HG03442 (cell line): Measurements from ENCODE around the gene MND1.

Experiments
- ATAC-seq: cut with Tn5 transposase; IDR thresholded peaks from one replicate; pipeline ENCODE4 v1.9.1; 2021; ENCODE audit warnings: mild to moderate bottlenecking, moderate library complexity; ENCODE audit not compliant: unreplicated experiment

MND1 gene

GRCh38 chr4:153345012-153345981, 809 bp downstream of the MND1 start:
- peak; percentile 46 for ATAC-seq

- no peak for ATAC-seq
Observed at GRCh38 chr4:153346031-153346430, 1.5 kb downstream of the MND1 start.

GRCh38 chr4:153346563-153346962, 2.1 kb downstream of the MND1 start:
- no peak for ATAC-seq

GRCh38 chr4:153347117-153347516, 2.6 kb downstream of the MND1 start:
- ATAC-seq, result no peak

- ATAC-seq, result no peak
Observed at GRCh38 chr4:153348006-153348405, 3.5 kb downstream of the MND1 start.

GRCh38 chr4:153349206-153349805, 4.8 kb downstream of the MND1 start:
- ATAC-seq, result no peak

- ATAC-seq, result no peak
Observed at GRCh38 chr4:153362184-153362583, 17.7 kb downstream of the MND1 start.

GRCh38 chr4:153364061-153364460, 19.6 kb downstream of the MND1 start:
- no peak for ATAC-seq

- no peak for ATAC-seq
Observed at GRCh38 chr4:153365003-153365402, 20.5 kb downstream of the MND1 start.

GRCh38 chr4:153366486-153366885, 22.0 kb downstream of the MND1 start:
- no peak for ATAC-seq

- no peak for ATAC-seq
Observed at GRCh38 chr4:153367092-153367491, 22.6 kb downstream of the MND1 start.

GRCh38 chr4:153369021-153369420, 24.5 kb downstream of the MND1 start:
- no peak for ATAC-seq

GRCh38 chr4:153371701-153372234, 27.3 kb downstream of the MND1 start:
- no peak for ATAC-seq

- no peak for ATAC-seq
Observed at GRCh38 chr4:153372967-153373562, 28.6 kb downstream of the MND1 start.

- no peak for ATAC-seq
Observed at GRCh38 chr4:153374442-153374841, 30.0 kb downstream of the MND1 start.

- ATAC-seq, result no peak
Observed at GRCh38 chr4:153375303-153375702, 30.8 kb downstream of the MND1 start.

GRCh38 chr4:153383131-153383530, 38.6 kb downstream of the MND1 start:
- no peak for ATAC-seq

- ATAC-seq, result no peak
Observed at GRCh38 chr4:153384160-153384559, 39.7 kb downstream of the MND1 start.

GRCh38 chr4:153385784-153386183, 41.3 kb downstream of the MND1 start:
- no peak for ATAC-seq

- ATAC-seq, result no peak
Observed at GRCh38 chr4:153387981-153388380, 43.5 kb downstream of the MND1 start.

- no peak for ATAC-seq
Observed at GRCh38 chr4:153393397-153393796, 48.9 kb downstream of the MND1 start.

- no peak for ATAC-seq
Observed at GRCh38 chr4:153394945-153395344, 50.5 kb downstream of the MND1 start.
